Measurements from ENCODE around the gene ZNRF3.
"Not testable (repeated sequence)": the region's sequence is repeated elsewhere in the genome, so short reads cannot be mapped to it uniquely, and the experiment has no call there.

Gene ZNRF3

DNA sequence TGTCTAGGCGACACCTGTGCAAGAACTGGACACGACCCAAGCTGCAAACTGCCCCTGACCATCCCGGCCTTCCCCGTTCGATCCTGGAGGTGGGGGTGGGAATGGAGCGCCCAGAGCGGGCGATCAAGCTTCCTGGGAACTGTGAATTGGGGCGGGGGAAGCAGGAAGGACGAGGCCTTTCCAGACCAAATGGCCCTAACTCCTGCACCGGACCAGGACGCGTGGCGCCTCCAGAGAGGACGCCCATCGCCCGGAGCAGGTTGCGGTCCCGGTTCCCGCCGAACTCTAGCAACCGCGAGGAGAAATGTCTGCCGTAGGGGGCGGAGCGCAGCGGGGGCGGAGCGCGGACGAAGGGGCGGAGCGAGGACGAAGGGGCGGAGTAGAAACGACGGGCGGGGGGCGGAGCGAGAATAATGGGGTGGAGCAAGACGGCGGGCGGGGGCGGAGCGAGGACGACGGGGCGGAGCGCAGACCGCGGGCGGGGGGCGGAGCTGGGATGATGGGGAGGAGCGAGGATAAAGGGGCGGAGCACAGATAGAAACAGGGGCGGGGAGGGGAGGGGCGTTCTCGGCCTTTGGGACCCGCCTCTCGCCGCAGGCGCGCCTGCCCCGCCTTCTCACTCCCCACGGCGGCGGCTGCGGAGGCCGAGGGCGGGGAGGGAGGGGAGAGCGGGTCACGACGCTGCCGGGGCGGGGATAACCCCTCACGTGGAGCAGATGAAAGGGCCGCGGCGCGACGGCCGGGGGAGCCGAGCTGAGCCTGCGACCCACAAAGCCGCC lies at the start of gene ZNRF3:
ZNRF3 (plus strand) TSS at position 695 of the 779 bp plus-strand sequence. CDS start 195 bp downstream, outside the sequence.
- Mint-ChIP-seq H3K27ac (peak within 1 kb of the TSS; percentile 64), H3K36me3 (no peaks in the 10 kb centered on the region), H3K4me3 (peak within 1 kb of the TSS; percentile 78)

DNA sequence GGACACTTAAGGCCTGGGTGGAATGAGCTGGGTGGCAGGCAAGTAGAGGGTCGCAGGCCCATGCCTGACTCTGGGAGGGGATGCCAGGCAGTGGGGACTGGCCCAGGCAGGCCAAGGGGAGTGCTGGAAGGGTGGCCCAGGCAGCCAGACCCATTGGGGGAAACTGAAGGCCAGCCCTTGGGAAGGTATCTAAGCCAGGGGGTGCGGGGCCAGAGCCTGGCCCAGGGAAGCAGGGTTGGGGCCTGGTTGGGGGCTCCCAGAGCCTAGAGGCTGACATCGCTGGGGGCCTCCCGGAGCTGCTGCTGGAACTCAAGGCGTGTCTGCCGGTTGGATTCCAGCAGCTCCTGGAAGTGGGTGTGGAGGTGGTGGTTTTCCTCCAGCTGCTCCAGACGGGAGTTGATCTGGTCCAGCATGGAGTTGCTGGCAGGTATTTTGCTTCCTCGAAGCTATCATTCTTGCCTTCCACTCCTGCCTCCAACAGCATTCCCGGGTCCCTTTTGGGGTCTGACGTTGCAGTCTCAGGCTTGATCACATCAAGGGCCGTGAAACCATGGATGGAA lies 47.7 kb upstream of the ZNRF3 start:
- H3K36me3 Mint-ChIP-seq: peaks cover 15% of the 10 kb centered on the region
- no peak overlapping the region for H3K27ac Mint-ChIP-seq
- peaks cover 8% of the 10 kb centered on the region for H3K4me1 Mint-ChIP-seq
- H3K4me3 Mint-ChIP-seq: no peak overlapping the region
- H3K27me3 Mint-ChIP-seq: no peaks in the 10 kb centered on the region
- no peaks in the 10 kb centered on the region for H3K9me3 Mint-ChIP-seq
- no peak for ATAC-seq

More for the DNA sequence above, at the start of gene ZNRF3:
- peak; percentile 92 for ATAC-seq
- H3K4me1 Mint-ChIP-seq: peaks cover 26% of the 10 kb centered on the region
- no peaks in the 10 kb centered on the region for H3K9me3 Mint-ChIP-seq
- H3K27me3 Mint-ChIP-seq: peaks cover 23% of the 10 kb centered on the region

DNA sequence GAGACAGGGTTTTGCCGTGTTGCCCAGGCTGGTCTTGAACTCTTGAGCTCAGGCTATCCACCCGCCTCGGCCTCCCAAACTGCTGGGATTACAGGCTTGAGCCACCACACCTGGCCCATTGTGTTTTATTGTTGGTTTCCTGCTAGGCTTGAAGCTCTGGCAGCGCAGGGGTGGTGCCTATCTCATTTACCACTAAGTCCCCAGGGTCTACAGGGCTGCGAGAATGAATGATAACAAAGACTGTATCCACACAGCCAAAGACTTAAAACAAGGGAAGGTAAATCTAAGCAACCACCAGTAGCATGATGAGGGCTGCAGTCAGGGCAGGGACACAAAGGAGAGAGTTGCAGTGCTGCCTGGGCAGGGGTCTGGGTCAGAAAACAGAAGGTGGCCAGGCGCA lies 45.7 kb upstream of the ZNRF3 start:
- peaks cover 8% of the 10 kb centered on the region for H3K4me1 Mint-ChIP-seq
- no peak overlapping the region for H3K4me3 Mint-ChIP-seq
- no peaks in the 10 kb centered on the region for H3K9me3 Mint-ChIP-seq
- no peaks in the 10 kb centered on the region for H3K27me3 Mint-ChIP-seq
- no peak for ATAC-seq
- peaks cover 7% of the 10 kb centered on the region for H3K36me3 Mint-ChIP-seq
- no peak overlapping the region for H3K27ac Mint-ChIP-seq

DNA sequence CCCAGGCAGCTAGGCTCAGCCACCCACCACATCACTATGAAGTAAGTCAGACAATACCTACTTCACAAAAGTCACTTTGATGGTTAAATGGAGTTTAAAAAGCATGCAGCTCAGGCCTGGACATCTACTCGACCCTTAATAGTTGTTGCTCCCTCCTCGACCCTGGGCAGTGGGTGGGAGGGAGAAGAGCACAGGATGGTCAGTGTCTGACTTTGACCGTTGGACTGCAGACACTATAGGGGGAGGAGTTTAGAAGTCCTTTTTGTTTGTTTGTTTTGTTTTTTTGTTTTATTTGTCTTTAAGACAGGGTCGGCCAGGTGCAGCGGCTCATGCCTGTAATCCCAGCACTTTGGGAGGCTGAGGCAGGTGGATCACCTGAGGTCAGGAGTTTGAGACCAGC lies 44.4 kb upstream of the ZNRF3 start:
- Mint-ChIP-seq H3K36me3 (peaks cover 7% of the 10 kb centered on the region), H3K27ac (no peak overlapping the region), H3K9me3 (no peaks in the 10 kb centered on the region), H3K27me3 (no peaks in the 10 kb centered on the region), H3K4me1 (no peaks in the 10 kb centered on the region), H3K4me3 (no peak overlapping the region)
- ATAC-seq: no peak

DNA sequence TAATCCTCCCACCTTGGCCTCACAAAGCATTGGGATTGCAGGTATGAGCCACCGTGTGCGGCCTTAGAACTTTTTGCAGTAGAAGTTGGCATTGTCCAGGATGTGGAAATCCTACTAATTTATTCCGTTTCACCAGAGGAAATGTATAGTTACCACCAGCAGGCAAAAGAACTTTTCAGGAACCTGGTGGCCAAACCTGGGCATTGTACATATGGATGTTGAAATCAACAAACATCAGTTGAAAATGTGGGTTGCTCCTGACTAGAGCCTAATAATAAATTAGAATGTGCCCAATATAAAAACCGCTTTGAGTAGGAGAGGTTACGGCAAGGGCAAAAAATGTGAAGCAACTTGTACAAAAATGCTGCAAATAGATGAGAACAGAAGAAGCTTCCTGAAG lies 42.3 kb upstream of the ZNRF3 start:
- H3K27ac Mint-ChIP-seq: no peak overlapping the region
- no peaks in the 10 kb centered on the region for H3K9me3 Mint-ChIP-seq
- H3K4me3 Mint-ChIP-seq: no peak overlapping the region
- no peaks in the 10 kb centered on the region for H3K36me3 Mint-ChIP-seq
- no peaks in the 10 kb centered on the region for H3K4me1 Mint-ChIP-seq
- H3K27me3 Mint-ChIP-seq: no peaks in the 10 kb centered on the region
- no peak for ATAC-seq

DNA sequence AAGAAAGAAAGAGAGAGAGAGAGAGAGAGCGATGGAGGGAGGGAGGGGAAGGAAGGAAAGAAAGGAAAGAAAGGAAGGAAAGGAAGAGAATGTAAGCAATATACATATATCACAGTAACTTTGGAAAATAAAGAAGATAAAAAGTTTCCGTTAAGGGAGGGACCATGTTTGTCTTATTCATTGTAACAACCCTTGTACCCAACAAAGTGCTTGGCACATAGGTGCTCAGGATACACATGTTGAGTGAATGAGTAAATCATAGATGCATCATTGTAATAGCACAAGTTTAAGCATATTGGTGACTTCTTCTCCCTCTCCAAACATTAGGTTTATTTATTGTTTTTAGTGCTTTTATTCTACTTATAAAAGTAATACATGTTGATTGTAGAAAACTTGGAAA lies 39.7 kb upstream of the ZNRF3 start:
- ATAC-seq: no peak
- Mint-ChIP-seq H3K4me1 (no peaks in the 10 kb centered on the region), H3K9me3 (peaks cover 3% of the 10 kb centered on the region), H3K27ac (no peak overlapping the region), H3K27me3 (no peaks in the 10 kb centered on the region), H3K4me3 (no peak overlapping the region), H3K36me3 (no peaks in the 10 kb centered on the region)

- H3K4me3 Mint-ChIP-seq, H3K36me3 Mint-ChIP-seq, H3K4me1 Mint-ChIP-seq, H3K27ac Mint-ChIP-seq, ATAC-seq, H3K9me3 Mint-ChIP-seq, H3K27me3 Mint-ChIP-seq: not testable (repeated sequence)
Measured at GRCh38 chr22:28844277-28844676, 39.1 kb upstream of the ZNRF3 start.

- Mint-ChIP-seq H3K9me3 (peaks cover 3% of the 10 kb centered on the region), H3K36me3 (no peaks in the 10 kb centered on the region), H3K27ac (no peak overlapping the region), H3K27me3 (no peaks in the 10 kb centered on the region), H3K4me3 (no peak overlapping the region), H3K4me1 (no peaks in the 10 kb centered on the region)
- no peak for ATAC-seq
Measured at GRCh38 chr22:28846994-28847393, 36.4 kb upstream of the ZNRF3 start.

DNA sequence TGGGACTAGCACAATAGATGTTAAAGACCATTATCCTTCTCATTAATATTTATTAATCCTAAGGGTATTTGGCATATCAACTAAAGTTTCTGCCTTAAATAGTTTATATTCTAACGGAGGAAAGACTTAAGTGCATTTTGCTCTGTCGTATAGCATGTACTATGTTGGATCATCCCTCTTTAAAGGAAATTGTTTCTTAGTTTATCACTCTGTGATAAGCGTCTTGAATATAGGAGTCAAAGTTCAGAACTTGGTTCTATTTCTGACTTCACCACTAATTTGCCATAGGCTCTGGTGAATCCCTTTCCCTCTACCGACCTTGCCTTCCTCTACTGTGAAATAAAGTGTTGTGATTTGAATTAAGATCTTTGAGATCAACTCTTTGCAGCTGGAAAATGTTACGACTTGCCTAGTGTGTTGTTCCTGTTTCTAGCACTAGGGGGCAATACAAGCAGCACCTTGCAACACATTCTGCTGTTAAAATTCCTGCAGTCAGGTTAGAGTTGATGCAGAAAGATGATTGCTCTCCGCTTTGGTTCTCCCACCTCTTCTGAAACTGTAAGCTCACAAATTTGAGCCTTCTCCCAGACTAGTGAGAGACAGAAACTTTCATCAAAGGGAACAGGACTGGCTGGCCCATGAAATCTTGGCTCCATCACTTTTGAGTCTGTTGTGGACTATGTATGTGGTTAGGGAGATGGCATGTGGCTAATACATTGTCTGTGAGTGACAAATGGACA lies 27.8 kb upstream of the ZNRF3 start:
- ATAC-seq: no peak
- no peaks in the 10 kb centered on the region for H3K36me3 Mint-ChIP-seq

DNA sequence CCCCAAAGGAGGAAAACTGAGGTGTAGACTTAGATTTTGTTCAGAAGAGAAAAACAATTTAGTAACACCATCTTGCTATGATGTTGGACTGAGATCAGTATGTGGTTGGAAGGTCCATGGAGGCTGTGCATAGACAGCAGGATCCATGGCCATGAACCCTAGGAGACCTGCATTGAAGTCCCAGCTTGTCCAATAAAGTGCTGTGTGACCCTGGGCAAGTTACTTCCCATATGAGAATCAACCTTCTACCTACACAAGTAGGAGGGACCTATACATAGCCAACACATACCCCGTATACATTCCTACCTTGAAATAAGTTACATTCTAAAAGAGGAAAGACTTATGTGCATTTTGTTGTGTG lies 27.3 kb upstream of the ZNRF3 start:
- no peaks in the 10 kb centered on the region for H3K36me3 Mint-ChIP-seq
- H3K27me3 Mint-ChIP-seq: no peaks in the 10 kb centered on the region
- no peaks in the 10 kb centered on the region for H3K4me1 Mint-ChIP-seq
- no peaks in the 10 kb centered on the region for H3K9me3 Mint-ChIP-seq
- no peak for ATAC-seq
- H3K4me3 Mint-ChIP-seq: no peak overlapping the region
- H3K27ac Mint-ChIP-seq: no peak overlapping the region

More for the DNA sequence above, 27.8 kb upstream of the ZNRF3 start:
- Mint-ChIP-seq H3K4me1 (no peaks in the 10 kb centered on the region), H3K4me3 (no peak overlapping the region), H3K9me3 (no peaks in the 10 kb centered on the region), H3K27ac (no peak overlapping the region), H3K27me3 (no peaks in the 10 kb centered on the region)

DNA sequence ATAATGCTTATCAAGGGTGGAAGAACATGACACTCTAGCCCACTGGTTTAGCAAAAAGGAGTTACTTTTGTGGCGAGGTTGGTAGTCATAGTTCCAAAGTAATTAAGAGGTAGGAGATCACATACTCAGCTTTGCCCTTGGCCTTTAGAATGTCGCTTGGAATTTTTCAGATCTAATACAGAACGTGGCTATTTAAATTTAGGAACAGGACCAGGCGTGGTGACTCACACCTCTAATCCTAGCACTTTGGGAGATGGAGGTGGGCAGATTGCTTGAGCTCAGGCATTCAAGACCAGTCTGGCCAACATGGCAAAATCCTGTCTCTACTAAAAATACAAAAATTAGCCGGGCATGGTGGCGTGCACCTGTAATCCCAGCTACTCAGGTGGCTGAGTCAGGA lies 26.1 kb upstream of the ZNRF3 start:
- ATAC-seq: no peak
- H3K9me3 Mint-ChIP-seq: no peaks in the 10 kb centered on the region
- no peak overlapping the region for H3K4me3 Mint-ChIP-seq
- H3K27me3 Mint-ChIP-seq: no peaks in the 10 kb centered on the region
- no peaks in the 10 kb centered on the region for H3K36me3 Mint-ChIP-seq
- H3K27ac Mint-ChIP-seq: no peak overlapping the region
- no peaks in the 10 kb centered on the region for H3K4me1 Mint-ChIP-seq

DNA sequence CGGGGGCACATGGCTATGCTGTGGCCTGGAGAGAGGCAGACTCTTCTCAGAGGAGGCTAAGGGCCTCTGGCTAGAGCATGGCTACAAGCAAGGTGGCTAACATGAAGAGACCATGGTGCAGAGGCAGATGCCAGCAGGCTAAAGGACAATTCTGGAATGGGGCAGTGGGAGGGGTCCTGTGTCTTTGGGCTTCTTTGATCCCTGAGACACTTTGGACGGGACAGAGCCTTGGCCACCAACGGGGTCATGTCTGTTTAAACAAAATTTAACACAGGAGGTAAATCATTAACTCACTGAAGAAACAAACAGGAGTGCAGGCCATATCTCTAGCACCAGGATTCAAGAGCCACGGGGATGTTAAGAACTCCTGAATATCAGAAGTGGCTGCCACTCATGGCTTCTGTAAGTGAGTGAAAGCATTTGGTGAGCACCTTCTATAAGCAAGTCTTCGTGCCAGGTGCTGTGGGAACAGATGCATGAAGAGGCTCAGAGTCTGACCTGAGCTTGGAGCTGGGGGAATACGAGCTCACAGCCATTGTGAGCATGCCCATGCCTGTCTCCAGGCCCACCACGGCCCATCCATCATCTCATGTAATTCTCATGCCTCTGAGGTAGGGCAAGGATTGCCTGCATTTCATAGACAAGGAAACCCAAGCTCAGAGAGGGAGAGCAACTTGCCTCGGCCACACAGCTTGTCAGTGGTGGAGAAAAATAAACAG lies 18.3 kb upstream of the ZNRF3 start:
- H3K9me3 Mint-ChIP-seq: peaks cover 9% of the 10 kb centered on the region
- no peaks in the 10 kb centered on the region for H3K36me3 Mint-ChIP-seq
- H3K27me3 Mint-ChIP-seq: peaks cover 10% of the 10 kb centered on the region
- H3K27ac Mint-ChIP-seq: no peak overlapping the region
- ATAC-seq: no peak
- H3K4me1 Mint-ChIP-seq: no peaks in the 10 kb centered on the region
- no peak overlapping the region for H3K4me3 Mint-ChIP-seq

DNA sequence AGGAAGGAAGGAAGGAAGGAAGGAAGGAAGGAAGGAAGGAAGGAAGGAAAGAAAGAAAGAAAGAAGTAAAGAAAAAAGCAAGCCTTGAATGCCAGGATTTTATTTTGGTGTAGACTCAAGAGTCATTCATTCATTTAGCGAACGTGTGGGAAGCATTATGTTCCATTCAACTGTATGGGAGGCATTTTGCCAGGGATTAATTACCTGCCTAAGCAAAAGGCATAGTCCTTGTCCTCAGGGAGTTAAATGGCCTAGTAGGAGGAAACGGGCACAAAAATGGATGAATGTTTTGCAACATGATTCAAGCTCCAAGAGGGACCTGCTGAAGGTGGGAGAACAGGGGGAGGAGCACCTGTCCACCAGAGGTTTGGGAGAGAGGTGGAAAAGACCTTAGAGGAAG lies 16.2 kb upstream of the ZNRF3 start:
- no peak overlapping the region for H3K27ac Mint-ChIP-seq
- H3K9me3 Mint-ChIP-seq: peaks cover 9% of the 10 kb centered on the region
- ATAC-seq: no peak
- no peak overlapping the region for H3K4me3 Mint-ChIP-seq
- no peaks in the 10 kb centered on the region for H3K4me1 Mint-ChIP-seq
- H3K36me3 Mint-ChIP-seq: no peaks in the 10 kb centered on the region
- peaks cover 10% of the 10 kb centered on the region for H3K27me3 Mint-ChIP-seq

- not testable (repeated sequence) for H3K36me3 Mint-ChIP-seq, H3K4me3 Mint-ChIP-seq, H3K4me1 Mint-ChIP-seq, H3K9me3 Mint-ChIP-seq, H3K27ac Mint-ChIP-seq
- peak; percentile 63 for ATAC-seq
- H3K27me3 Mint-ChIP-seq: peaks cover 10% of the 10 kb centered on the region
Measured at GRCh38 chr22:28868389-28868788, 15.0 kb upstream of the ZNRF3 start.

- H3K9me3 Mint-ChIP-seq: peaks cover 9% of the 10 kb centered on the region
- ATAC-seq: no peak
- no peaks in the 10 kb centered on the region for H3K36me3 Mint-ChIP-seq
- H3K27me3 Mint-ChIP-seq: peaks cover 1% of the 10 kb centered on the region
- H3K27ac Mint-ChIP-seq: no peak overlapping the region
- no peaks in the 10 kb centered on the region for H3K4me1 Mint-ChIP-seq
- no peak overlapping the region for H3K4me3 Mint-ChIP-seq
Measured at GRCh38 chr22:28869736-28870135, 13.6 kb upstream of the ZNRF3 start.

Data from stimulated activated memory B cell treated with anti-CD40 and anti-IgM and Interleukin-4, amounts not matched to agents 10 μg/mL and 1 μg/mL and 100 μg/mL, for 72 hours (primary cell).